Activated CD4-positive, alpha-beta T cell treated with anti-CD3 and anti-CD28 coated beads for 48 hours (primary cell): ENCODE measurements around the gene WBP2.

Experiments
- DNase-seq: peaks from one replicate; pipeline ENCODE4 v3.0.0-alpha.2; 2020

The WBP2 gene

DNA sequence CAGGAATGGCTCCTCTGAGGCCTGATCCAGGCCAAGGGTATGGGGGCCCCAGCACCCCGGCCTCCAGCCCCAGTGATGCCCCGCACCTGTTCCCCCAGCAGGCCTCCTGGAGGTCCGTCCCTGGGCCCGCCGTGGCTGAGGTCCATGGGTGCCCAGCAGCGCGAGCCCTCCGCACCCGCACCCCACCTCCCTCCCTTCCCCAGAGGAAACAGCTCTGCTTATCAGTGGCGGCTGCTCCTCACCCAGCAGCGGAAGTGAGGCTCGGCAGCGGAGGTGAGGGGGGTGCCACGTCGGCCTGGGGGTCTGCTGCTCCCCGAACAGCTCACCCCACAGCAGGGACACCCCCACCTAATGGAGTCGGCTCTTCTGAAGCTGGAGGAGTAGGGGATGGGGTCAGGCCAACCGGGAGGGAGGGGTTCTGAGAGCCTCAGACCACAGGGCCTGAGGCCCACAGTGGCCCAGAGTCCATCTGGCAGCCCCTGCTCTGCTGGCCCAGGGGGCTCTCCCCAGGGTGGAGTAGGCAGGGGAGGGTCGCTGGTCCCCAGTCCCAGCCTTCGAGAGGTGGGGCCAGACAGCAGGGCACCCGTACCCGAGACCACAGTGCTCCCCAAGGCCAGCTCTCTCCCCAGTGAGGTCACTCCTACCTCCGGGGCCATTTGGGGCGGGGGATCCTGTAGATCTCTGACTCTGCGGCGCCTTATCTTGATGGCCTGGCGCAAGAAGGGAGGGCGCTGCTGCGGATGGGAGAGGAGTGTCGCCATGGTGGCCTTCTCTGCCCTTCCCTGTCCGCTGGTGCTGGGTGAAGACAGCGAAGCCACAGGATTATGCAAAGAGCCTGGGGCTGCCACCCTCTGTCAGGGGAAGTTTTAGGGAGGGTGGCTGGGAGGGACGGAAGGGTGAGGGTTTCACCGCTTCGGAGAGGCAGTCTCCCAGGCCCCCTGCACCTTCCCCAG is 11.3 kb downstream of the WBP2 start, which contains the start of gene UNC13D:
UNC13D (minus strand) TSS at position 828 of the 953 bp plus-strand sequence; CDS start at position 761, 67 bp downstream.
- peak; percentile 65 for DNase-seq

DNA sequence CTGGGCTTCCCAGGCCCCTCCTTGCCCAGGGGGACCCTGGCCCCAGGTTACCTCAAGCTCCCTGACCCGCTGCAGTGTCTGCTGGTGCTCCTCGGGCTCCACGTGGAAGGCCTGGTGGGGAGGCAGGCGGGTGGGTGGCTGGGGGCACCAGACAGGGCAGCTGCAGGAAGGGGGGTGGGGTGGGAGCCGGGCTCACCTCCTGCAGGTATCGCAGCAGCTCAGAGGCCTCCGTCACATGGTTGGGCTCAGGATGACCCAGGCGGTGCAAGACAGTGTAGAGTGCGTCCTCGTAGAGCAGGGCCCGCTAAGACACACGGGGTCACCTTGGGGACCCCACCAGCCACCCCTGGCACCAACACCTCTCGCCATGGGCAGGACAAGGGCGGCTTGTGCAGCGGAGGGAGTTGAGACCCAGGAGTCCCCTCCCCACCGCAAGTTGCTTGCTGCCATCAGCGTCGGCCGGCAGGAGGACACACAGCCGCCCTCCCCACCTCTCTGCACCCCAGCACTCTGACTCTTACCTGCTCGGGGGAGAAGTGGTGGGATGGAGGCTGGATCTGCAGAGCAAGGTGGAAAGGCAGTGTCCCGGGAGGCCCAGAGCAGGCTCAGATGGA is 12.1 kb downstream of the WBP2 start:
- peak; percentile 55 for DNase-seq

DNA sequence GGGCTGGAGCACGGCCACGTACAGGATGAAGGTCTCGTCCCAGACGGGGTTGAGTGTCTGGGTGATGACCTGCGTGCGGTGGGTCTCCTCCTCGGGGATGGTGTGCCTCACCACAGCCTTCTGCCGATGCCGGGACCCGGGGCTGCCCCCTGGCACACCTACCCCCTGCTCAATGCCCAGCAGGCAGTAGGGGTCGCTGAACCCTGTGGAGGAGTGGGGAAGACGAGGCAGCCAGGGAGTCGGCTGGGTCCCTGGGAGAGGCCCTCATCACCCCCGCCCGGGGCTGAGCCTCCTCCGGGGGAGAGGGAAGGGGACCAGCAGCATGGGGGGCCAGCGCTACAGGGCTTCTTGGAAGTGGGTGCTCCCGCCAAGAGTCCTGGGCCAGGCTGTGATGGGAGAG is 12.7 kb downstream of the WBP2 start:
- DNase-seq: no peak

DNA sequence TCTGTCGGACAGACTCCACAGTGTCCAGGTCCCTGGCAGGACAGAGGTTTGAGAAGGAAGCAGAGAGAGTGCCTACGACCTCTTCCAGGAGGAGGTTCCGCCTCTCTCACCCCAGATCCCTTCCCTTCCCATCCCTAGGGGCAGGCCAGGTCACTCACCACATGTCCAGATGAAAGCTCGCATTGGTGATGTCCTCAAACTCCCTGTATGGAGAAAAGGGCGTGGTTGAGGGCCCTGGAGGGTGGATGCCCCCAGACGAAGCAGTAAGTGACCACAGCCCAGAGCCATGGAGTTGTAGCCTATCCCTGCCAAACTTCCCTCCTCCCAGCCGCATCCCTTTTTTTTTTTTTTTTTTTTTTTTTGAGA is 14.4 kb downstream of the WBP2 start:
- DNase-seq: no peak

DNA sequence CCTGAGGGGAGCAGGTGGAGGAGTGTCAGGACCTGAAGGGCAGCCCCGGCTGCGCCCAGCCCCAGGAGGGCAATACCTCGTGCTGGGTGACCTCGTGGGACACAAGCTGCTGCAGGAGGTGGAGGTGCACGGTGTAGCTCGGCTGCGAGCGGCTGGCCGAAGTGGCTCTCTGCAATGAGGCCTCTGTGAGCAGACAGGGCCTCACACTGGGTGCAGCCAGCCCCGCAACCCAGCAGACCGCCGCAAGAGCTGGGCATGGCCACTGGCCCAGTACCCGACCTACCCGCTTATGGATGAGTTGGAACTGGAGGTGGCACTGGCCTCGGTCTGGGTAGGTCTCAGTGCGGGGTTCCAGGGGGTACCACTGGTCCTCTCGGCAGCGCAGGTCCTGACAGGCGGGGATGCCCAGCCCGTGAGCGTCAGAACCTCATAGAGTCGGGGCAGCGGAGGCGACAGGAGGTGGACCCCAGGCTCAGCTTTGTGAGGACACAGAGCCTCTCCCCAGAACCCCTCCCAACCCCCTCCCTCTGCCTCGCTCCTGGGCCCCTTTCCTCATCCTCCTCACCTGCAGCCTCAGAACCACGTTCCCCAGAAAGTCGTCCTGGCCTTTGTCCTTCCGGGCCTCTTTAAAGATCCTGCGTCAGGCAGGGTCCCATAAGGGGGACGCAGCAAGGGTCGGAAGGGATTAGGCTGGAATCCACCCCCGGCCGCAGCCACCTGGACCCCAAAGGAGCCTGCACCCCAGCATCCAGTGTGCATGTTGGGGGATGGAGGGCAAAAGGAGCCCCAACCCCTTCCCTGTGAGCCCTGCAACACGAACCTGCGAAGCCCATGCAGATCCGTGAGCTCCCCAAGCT is 15.0 kb downstream of the WBP2 start:
- DNase-seq: no peak

DNA sequence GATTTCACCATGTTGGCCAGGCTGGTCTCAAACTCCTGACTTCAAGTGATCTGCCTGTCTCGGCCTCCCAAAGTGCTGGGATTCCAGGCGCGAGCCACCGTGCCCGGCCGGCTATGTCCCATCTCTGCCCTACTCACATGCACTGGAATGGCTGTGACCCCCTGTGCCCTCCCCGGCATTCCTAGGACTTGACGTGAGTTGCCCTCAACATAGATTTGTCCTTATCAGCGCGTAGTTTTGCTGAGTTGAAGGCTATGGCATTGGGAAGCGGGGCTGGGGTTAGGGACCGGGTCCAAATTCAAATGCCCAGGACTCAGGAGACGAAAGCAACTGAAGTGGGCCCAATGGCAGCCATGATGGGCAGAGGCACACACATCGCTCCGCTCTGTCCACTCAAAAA is 16.7 kb downstream of the WBP2 start:
- no peak for DNase-seq

DNA sequence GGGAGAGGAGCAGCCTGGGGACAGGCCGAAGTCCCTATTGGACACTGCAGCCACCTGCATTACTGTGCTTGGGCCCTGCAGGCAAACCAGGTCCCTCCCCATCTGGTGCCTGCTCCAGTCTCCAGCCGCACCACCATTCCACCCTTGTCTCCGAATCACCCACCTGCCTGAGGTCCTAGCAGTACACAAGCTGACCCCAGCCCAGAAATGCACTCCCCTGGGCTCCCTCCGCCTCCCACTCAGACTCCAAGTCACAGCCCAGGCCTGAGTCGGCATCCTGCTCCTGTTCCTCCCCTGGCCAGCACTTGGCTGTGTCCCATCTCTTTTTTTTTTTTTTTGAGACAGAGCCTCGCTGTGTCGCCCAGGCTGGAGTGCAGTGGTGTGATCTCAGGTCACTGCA is 17.2 kb downstream of the WBP2 start:
- DNase-seq: no peak

DNA sequence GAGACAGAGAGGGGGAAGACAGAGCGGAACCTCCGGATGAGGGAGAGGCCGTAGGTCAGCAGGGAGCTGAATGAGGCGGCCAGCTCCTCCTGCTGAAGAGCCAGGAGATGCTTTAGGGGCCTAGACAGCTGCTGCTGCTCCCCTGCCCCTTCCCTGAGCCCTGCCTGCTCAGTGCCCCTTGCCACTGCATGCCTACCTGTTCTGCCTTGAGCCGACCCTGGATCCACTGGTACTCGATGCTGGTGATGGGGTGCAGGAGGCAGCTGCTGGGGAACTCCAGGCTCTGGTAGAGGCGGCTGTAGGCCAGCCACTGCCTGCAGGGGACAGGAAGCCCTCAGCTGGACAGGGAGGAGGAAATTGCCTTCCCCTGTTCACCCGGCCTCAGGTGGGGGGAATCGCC is 18.5 kb downstream of the WBP2 start:
- no peak for DNase-seq

DNA sequence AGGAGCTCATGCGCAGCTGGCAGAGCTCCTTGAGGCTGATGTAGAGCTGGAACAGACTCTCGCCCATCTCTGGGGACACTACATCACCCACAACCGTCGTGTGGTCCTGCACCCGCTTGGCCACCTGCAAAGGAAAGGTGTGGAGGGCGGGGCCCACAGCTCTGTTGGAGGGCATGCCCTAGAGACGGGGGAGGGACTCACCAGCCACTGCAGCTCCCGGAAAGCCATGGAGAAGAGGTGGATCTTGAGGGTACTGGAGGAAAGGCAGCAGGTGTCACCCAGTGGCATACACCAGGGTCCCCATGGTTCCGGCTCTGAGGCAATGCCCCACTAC is 19.5 kb downstream of the WBP2 start:
- DNase-seq: no peak

DNA sequence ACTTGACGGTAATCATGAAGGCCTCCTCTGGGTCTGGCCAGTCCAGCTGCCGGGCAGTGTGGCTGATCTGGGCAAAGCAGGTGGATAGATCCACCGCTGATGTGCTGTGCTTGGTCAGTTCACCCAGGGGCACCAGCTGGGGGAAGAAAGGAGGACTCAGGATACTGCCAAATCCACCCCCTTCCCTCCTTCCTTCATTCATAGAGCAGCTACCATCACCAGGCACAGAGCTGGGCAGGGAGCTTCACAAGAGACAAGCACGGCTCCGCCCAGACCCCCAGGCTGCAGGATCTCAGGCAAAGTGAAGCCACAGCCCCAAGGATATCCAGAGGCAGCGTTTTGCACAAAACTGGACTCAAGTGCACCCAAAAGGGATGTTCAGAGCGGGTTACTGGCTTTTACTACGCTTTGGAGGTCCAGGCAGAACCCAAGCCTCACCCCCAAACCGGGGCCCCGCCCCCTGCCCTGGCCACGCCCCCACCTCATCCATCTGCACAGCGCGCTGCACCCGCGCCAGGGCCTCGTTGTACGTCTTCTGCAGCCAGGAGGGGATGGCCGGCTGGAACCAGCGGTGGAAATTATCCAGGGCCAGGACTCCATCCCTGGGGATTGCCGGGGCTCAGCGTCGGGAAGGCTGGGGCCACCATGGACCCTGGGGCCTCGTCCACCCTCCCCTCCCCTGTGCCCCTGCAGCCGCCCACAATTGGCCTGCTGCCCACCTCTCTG is 20.0 kb downstream of the WBP2 start:
- no peak for DNase-seq

DNA sequence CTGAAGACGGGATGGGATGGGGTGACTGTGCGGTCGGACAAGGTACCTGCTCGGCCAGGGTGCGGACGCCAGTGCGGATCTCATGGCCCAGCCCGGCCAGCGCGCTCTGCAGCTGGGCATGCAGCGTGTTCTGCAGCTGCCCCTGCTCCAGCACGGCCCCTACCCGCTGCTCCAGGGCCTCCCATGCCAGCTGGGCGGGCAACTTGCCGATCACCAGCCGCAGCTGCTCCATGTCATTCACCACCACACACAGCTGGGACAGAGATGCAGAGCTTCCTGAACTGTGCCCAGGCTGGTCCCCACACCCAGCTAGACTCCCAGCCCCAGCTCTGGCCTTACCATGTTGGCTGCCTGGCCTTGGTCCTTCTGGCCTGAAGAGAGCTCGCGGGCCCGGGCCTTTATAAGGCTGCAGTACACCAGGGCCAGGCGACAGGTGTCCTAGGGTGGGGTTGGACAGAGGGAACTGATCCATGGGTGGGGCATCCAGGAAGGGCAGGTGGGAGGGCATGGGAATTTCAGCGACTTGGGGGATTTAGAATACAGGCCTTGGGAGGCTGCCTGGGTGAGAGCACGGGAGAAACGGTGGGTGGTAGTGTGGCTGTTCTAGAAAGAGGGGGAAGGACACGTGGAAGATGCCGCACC is 20.7 kb downstream of the WBP2 start:
- DNase-seq: no peak

DNA sequence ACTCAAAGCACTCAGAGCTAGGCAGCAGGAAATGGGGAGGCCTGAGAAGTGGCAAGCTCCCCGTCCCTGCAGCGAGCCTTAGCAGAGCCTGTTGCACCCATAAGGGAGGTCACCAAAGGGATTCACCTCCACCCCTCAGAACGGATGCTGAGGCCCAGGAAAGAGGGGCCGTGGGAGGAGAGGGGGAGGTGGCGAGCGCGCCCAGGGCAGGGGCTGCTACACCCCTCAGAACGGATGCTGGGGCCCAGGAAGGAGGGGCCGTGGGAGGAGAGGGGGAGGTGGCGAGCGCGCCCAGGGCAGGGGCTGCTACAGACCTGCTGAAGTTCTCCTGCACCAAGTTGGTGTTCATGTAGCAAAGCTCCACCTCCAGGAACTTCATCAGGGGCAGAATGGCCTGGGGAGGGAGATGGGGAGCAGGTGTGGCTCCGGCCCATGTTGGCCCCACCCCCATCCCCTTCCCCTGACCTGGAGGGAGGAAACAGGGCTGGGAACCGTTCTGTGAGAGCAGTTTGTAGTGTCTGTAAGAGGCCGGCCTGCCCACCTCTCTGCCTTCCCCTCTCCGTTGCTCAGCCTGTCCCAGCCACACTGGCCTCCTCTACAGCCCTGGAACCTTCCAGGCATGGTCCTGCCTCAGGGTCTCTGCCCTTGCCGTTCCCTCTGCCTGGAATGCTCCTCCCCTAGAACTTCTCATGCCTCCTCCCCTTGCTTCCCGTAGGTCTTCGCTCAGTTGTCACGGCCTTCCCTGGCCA is 22.3 kb downstream of the WBP2 start:
- DNase-seq: no peak

DNA sequence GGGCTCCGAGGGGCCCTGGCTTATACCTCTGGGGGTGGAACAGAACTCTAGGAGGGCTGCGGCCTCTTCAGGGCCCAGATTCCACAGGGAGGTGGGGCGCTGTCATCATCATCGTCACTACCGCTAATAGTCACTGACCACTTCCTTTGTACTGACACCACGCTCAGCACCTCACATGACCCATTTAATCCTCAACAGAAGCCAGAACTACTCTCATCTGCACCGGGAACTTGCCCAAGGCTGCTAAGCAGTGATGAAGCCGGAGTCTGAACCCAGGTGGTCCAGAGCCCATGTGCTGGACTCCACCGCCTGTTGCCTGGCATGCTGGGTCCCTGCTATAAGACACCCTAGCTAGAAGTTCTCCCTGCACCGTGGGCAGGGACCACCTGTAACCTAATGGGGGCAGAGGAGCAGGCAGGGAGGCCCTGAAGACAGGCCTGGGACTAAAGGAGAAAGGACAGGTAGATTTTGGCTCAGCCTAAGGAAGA is 22.9 kb downstream of the WBP2 start:
- peak; percentile 57 for DNase-seq

DNA sequence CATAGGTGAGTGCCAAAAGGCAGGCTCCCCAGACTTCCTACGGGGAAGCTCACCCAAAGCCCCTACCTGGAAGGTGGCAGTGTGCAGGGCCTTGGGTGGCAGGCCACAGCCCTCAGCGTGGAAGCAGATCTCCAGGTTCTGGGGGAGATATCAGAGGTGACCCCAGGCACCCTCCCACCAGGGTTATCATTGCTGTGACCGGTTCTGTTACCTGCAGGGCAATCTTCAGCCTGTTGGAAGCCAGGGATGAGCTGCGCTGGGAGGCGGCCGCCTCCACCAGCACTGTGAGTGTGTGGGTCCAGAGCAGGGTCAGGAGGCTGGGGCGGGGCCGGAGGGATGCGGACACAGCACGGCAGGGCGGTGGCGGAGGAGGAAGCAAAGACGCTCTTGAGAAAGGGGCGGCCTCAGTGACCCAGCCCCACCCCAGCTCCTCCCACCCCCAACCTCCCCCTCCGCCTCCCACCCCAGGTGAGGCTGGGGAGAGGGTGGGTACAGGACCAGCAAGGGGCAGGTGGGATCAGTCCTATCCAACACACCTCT is 24.0 kb downstream of the WBP2 start:
- DNase-seq: no peak

DNA sequence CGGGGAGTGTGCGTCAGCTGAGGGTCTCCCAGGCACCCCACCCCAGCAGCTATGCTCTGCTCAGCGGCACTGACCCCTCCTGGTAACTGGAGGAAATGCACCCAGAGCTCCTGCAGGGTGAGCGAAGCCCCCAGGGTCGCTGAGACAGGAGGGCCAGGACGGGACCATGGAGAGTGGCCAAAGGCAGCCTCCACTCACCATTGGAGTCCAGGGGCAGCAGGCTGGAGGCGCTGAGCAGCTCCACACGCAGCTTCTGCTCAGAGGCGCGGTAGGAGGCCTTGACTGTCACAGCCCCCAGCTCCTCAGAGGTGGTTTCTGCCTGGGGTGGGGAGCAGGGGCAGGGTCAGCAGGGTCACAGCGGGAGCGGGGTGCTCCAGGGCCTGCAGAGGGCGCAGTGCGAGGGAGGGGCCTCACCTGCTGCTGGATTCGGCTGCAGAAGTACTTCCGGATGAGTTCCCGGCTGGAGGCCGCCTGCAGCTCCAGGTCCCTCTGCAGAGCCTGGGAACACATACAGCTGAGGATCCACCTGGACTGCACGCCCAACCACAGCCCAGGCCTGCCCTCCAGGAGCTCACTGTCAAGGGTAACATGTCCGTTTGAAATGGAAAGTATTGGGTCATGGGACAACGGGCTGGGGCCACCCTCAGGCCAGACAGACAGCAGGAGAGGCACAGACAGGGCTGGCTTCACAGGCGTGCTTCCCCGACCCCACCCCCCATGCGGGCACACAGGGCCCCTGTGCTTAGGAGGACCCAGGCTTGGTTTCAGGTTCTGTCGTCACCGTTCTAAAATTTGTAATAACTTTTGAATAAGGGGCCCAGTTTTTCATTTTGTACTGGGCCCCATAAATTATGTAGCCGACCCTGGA is 24.7 kb downstream of the WBP2 start:
- peak; percentile 48 for DNase-seq

DNA sequence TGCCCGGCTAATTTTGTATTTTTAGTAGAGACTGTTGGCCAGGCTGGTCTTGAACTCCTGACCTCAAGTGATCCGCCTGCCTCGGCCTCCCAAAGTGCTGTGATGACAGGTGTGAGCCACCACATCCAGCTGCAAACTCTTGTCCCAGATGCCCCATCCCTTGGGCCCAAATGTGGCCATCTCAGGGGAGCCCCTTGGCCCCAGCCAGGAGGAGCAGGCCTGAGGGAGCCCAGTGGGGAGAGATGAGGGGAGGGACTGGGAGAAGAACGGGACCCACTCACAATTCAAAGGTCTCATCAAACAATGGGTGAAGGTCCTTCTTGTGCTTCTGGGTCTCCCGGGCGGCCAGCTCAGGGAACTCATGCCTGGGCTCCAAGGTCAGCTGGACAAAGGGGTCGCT is 25.4 kb downstream of the WBP2 start:
- no peak for DNase-seq

DNA sequence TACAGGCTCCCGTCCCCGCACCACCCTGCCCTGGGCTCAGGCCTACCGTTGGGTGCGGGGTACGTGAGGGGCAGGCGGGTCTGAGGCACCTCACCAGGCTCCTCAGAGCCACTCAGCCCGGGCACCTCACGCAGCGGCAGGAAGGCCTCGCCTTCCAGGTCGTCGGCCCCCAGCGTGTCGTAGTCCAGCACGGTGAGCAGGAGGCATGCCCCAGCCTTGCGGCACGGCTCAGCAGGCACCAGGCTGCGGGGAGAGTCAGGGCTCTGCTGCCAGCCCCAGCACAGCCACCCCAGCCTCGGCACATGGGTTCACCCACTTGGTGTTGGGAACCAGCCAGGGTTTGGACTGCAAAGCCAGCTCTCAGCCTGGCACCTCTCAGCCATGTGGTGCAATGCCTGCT is 26.4 kb downstream of the WBP2 start:
- no peak for DNase-seq

DNA sequence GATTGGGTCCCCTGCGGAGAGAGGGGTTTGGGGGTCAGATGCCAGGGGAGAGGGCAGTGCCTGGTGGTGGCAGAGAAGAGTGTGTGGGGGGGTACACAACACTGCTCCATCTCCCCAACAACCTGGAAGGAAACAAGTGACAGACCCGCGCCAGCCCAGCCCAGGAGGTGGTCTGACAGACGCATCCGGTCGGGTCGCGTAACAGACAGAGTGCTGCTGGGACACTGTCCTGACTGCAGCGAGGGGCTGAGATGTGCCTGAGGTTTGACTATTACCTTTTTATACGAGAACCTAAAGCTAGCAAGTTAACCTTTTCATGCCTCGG is 27.1 kb downstream of the WBP2 start:
- no peak for DNase-seq

DNA sequence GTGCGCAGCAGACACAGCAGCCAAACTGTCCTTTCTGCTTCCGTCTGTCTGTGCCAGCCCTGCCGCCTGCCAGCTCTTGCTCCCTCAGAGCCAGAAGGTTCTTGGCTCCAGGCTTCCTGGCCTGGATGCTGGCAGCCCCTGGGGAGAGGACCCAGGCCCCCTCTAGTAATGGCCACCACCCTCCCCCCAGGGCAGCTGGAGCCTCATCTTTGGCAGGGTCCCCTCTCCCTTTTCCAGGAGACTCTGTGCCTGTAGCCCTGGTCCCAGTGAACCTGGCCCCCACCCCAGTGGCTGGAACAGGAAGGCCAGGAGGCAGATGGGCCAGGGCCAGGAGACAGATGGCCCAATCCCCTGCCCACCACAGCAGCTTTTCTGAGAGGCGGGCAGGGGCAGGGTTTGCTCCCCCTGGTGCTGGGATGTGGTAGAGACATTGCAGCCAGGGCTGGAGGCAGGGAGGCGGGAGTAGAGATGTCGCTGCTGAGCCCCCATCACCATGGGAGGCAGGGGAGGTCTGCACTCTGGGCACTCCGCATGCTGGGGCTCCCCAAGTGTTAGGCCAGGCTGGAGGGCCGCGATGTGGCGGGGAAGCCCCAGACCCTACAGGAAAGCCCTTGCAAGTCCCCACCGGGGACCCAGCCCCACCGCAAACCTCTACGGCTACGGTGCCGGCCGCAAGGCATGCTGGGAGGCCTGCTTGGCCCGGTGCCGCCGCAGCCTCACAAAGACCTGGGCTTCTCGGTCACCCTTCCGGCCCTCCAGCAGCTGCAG is 27.6 kb downstream of the WBP2 start:
- DNase-seq: peak; percentile 78
